ENCODE results near the gene TENT4B.
A peak's percentile ranks its signal among the peaks of the same experiment; 100 is the strongest.

Gene TENT4B

DNA sequence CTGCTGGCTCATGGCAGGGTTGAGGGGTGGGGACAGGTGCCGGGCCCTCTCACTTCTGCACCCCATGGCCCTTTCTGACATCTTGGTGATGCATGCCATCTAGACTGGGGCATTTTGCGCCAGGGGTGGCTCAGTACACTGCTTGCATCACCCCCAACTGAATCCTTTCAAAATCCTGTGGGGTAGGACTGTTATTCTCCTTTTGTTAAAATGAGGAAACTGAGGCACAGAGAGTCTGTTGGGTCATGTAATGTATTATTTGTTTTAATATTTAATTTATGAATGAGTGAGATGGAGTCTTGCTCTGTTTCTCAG is 123.2 kb downstream of the TENT4B start:
- peak overlapping the region; percentile 80 for H3K27ac ChIP-seq (ENCODE audit: low read depth, low read length, poor library complexity, severe bottlenecking)
- no peak overlapping the region for H3K9ac ChIP-seq (ENCODE audit: low read length)
- peaks cover 33% of the 10 kb centered on the region for H3K4me1 ChIP-seq (ENCODE audit: insufficient read depth, low read length, severe bottlenecking)
- H2AFZ ChIP-seq (ENCODE audit: low read length): no peak overlapping the region
- peak overlapping the region; percentile 96; the same call in 1 of the 2 replicates for H3K4me2 ChIP-seq (ENCODE audit: low read length)
- H3K79me2 ChIP-seq (ENCODE audit: insufficient read depth, low read length): peaks cover 5% of the 10 kb centered on the region; the same call in 1 of the 2 replicates
- no peaks in the 10 kb centered on the region for H3F3A ChIP-seq (ENCODE audit: insufficient read depth, low read length)
- no peaks in the 10 kb centered on the region for H3K27me3 ChIP-seq (ENCODE audit: insufficient read depth, low read length)
- TF ChIP-seq, protein P1, sequence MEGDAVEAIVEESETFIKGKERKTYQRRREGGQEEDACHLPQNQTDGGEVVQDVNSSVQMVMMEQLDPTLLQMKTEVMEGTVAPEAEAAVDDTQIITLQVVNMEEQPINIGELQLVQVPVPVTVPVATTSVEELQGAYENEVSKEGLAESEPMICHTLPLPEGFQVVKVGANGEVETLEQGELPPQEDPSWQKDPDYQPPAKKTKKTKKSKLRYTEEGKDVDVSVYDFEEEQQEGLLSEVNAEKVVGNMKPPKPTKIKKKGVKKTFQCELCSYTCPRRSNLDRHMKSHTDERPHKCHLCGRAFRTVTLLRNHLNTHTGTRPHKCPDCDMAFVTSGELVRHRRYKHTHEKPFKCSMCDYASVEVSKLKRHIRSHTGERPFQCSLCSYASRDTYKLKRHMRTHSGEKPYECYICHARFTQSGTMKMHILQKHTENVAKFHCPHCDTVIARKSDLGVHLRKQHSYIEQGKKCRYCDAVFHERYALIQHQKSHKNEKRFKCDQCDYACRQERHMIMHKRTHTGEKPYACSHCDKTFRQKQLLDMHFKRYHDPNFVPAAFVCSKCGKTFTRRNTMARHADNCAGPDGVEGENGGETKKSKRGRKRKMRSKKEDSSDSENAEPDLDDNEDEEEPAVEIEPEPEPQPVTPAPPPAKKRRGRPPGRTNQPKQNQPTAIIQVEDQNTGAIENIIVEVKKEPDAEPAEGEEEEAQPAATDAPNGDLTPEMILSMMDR (IDR thresholded peaks at IDR 0.05; ENCODE audit: low read length): no peak
- TF ChIP-seq EZH2 (IDR thresholded peaks at IDR 0.05; ENCODE audit: borderline replicate concordance, low read length): no peak
- no peaks in the 10 kb centered on the region for H3K9me2 ChIP-seq (ENCODE audit: low read depth, low read length)
- H3K9me3 ChIP-seq (ENCODE audit: low read length): no peaks in the 10 kb centered on the region
- H3K36me3 ChIP-seq (ENCODE audit: insufficient read depth, low read length): peaks cover 4% of the 10 kb centered on the region; the same call in 1 of the 2 replicates
- H3K4me3 ChIP-seq (ENCODE audit: low read depth, low read length, poor library complexity, severe bottlenecking): no peak overlapping the region
- no peaks in the 10 kb centered on the region for H4K20me1 ChIP-seq (ENCODE audit: insufficient read depth, low read length)

DNA sequence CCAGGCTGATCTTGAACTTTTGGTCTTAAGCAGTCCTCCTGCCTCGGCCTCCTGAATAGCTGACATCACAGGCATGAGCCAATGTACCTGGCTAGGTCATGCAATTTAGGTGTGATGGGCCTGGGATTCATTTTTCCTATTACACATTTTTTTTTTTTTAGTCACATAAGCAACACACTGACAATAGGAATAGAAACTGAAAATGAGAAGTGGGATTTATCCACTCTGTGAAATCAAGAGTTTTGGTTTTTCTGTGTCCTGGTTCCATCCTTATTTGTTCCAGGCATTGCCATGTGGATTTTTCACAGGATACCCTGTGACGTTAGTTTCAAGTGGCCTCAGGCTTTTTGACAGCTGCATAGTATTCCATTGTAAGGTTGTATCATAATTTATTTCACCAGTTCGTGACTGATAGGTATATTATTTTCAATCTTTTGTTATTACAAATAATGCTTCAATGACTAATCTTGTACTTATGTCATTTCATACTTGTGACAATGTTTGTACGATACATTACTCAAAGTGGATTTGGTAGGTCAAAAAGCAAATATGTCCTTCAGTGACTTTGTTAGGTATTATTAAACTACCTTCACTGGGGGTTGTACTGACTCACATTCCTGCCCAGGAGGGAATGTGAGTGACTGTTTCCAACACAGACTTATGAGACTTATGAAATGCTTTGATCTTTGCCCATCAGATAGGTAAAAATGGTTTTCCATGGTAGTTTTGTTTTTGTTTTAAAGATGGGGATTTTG is 123.9 kb downstream of the TENT4B start:
- TF ChIP-seq, protein P1 (IDR thresholded peaks at IDR 0.05; ENCODE audit: low read length): no peak
- no peak for TF ChIP-seq EZH2 (IDR thresholded peaks at IDR 0.05; ENCODE audit: borderline replicate concordance, low read length)
- Histone ChIP-seq H3F3A (ENCODE audit: insufficient read depth, low read length) (no peaks in the 10 kb centered on the region), H3K4me2 (ENCODE audit: low read length) (no peak overlapping the region), H3K9me3 (ENCODE audit: low read length) (no peaks in the 10 kb centered on the region), H4K20me1 (ENCODE audit: insufficient read depth, low read length) (no peaks in the 10 kb centered on the region), H3K79me2 (ENCODE audit: insufficient read depth, low read length) (peaks cover 5% of the 10 kb centered on the region; the same call in 1 of the 2 replicates), H3K4me1 (ENCODE audit: insufficient read depth, low read length, severe bottlenecking) (peaks cover 40% of the 10 kb centered on the region), H3K4me3 (ENCODE audit: low read depth, low read length, poor library complexity, severe bottlenecking) (no peak overlapping the region), H2AFZ (ENCODE audit: low read length) (no peak overlapping the region), H3K27me3 (ENCODE audit: insufficient read depth, low read length) (no peaks in the 10 kb centered on the region), H3K27ac (ENCODE audit: low read depth, low read length, poor library complexity, severe bottlenecking) (no peak overlapping the region), H3K9ac (ENCODE audit: low read length) (no peak overlapping the region), H3K9me2 (ENCODE audit: low read depth, low read length) (no peaks in the 10 kb centered on the region), H3K36me3 (ENCODE audit: insufficient read depth, low read length) (peaks cover 4% of the 10 kb centered on the region; the same call in 1 of the 2 replicates)

DNA sequence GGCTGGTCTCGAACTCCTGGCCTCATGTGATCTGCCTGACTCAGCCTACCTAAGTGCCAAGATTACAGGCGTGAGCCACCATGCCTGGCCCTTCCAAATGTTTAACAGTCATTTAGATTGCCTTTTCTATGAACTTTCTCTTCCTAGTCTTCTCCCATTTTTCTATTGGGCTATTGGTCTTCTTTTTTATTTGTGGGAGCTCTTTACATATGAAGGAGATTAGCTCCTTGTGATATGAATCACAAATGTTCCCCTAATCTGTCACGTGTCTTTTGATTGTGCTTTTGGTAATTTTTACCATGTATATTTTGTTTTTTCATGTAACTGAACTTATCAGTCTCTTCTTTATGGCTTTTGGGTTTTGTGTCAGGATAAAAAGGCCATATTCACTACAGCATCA is 125.1 kb downstream of the TENT4B start:
- Histone ChIP-seq H3K27ac (ENCODE audit: low read depth, low read length, poor library complexity, severe bottlenecking) (no peak overlapping the region), H4K20me1 (ENCODE audit: insufficient read depth, low read length) (no peaks in the 10 kb centered on the region), H3K4me3 (ENCODE audit: low read depth, low read length, poor library complexity, severe bottlenecking) (no peak overlapping the region), H3K9me2 (ENCODE audit: low read depth, low read length) (no peaks in the 10 kb centered on the region), H3F3A (ENCODE audit: insufficient read depth, low read length) (no peaks in the 10 kb centered on the region), H3K9me3 (ENCODE audit: low read length) (no peaks in the 10 kb centered on the region), H3K79me2 (ENCODE audit: insufficient read depth, low read length) (peaks cover 5% of the 10 kb centered on the region; the same call in 1 of the 2 replicates), H2AFZ (ENCODE audit: low read length) (no peak overlapping the region), H3K9ac (ENCODE audit: low read length) (no peak overlapping the region), H3K27me3 (ENCODE audit: insufficient read depth, low read length) (no peaks in the 10 kb centered on the region), H3K4me1 (ENCODE audit: insufficient read depth, low read length, severe bottlenecking) (peaks cover 52% of the 10 kb centered on the region), H3K36me3 (ENCODE audit: insufficient read depth, low read length) (peaks cover 4% of the 10 kb centered on the region; the same call in 1 of the 2 replicates), H3K4me2 (ENCODE audit: low read length) (no peak overlapping the region)
- no peak for TF ChIP-seq EZH2 (IDR thresholded peaks at IDR 0.05; ENCODE audit: borderline replicate concordance, low read length)
- TF ChIP-seq, protein P1 (IDR thresholded peaks at IDR 0.05; ENCODE audit: low read length): no peak

Measured in OCI-LY1 (cell line).